Kidney (tissue), 14 donors: Measurements from ENCODE around the gene HSPA4. TPM values are rescaled to one million over a fixed set of nuclear protein-coding genes. Genes with fewer than 3 reads are reported as not detected.

ENCODE experiments used
- DNase-seq, 5 donors: peaks; one replicate each; pipeline ENCODE4 v3.0.0-alpha.2; 2013 to 2020
- FAIRE-seq: peaks from 2 replicates; lab custom pipeline; 2012; peaks lifted over from hg19 to GRCh38; lab: Jason Lieb, UNC
- H3K27ac ChIP-seq, 2 donors: one replicate each; pipeline ENCODE4 v1.7.0; 2013; ENCODE audit warnings: low read depth in 2 of 2, low read length in 2 of 2, inconsistent platforms in 1 of 2
- H3K27me3 ChIP-seq: one replicate; pipeline ENCODE4 v1.7.1; 2013; ENCODE audit warnings: low read length, inconsistent platforms; ENCODE audit not compliant: control insufficient read depth, insufficient read depth
- H3K36me3 ChIP-seq, 3 donors: one replicate each; pipeline versions ENCODE4 v1.7.0 to v1.7.1; 2013; ENCODE audit warnings: low read length in 3 of 3, control low read depth in 1 of 3, inconsistent platforms in 1 of 3; ENCODE audit not compliant: insufficient read depth in 3 of 3, control insufficient read depth in 2 of 3
- H3K4me1 ChIP-seq, 3 donors: one replicate each; pipeline versions ENCODE4 v1.7.0 to v1.7.1; 2013; ENCODE audit warnings: low read length in 3 of 3, inconsistent platforms in 1 of 3, low read depth in 1 of 3; ENCODE audit not compliant: control insufficient read depth in 2 of 3, insufficient read depth in 2 of 3
- H3K4me3 ChIP-seq, 3 donors: one replicate each; pipeline versions ENCODE4 v1.7.0 to v1.8.1; 2013; ENCODE audit warnings: low read length in 3 of 3, control low read depth in 1 of 3, inconsistent platforms in 1 of 3
- H3K9ac ChIP-seq, 3 donors: one replicate each; pipeline versions ENCODE4 v1.7.0 to v1.7.1; 2013; ENCODE audit warnings: low read length in 3 of 3, control low read depth in 1 of 3, inconsistent platforms in 1 of 3
- H3K9me3 ChIP-seq, 3 donors: one replicate each; pipeline versions ENCODE4 v1.7.0 to v1.7.1; 2013; ENCODE audit warnings: low read length in 3 of 3, control low read depth in 1 of 3, inconsistent platforms in 1 of 3; ENCODE audit not compliant: control insufficient read depth in 2 of 3, insufficient read depth in 1 of 3
- CTCF ChIP-seq: IDR thresholded peaks from 3 replicates; pipeline ENCODE4 v1.5.1; 2012; ENCODE audit warnings: mild to moderate bottlenecking, moderate library complexity, borderline replicate concordance; ENCODE audit not compliant: insufficient read depth; ENCODE audit errors: extremely low read depth
- intact Hi-C: fragments of 100-400 bp; cut with DNase I; formaldehyde crosslinking; loops from one replicate; pipeline ENCODE4 v1.11.1; 2022
- polyA plus RNA-seq: library from polyadenylated mRNA; stranded (reverse); fragments of 350-450 nt; fragmentation: Illumina TruSeq; extraction: RNeasy Lipid Tissue Mini Kit (QIAGEN cat#74804); gene quantifications from one replicate; pipeline ENCODE4 v1.2.3, GENCODE V29; 2014; ENCODE audit warnings: low read depth, low replicate concordance; ENCODE audit not compliant: insufficient read depth
- total RNA-seq: library from RNA; stranded (reverse); fragmentation: NEBNext Ultra II Directional; extraction: Animal tissue kit (Norgen Biotek cat#: 25700); gene quantifications from one replicate; pipeline ENCODE4 v1.2.1, GENCODE V29; 2021
- donor health status: control.
- donor health status: control.
- donor health status: control.
- donor health status: control.
- donor health status: control.
- donor health status: DM: yes; HTN: yes; CAD: no.
- donor health status: Normal renal cell carcinoma (clear cell type).

HSPA4 gene
- total and polyA plus RNA-seq, 2 donors from 2014 or later, result 79.7 to 81.5 TPM

DNA sequence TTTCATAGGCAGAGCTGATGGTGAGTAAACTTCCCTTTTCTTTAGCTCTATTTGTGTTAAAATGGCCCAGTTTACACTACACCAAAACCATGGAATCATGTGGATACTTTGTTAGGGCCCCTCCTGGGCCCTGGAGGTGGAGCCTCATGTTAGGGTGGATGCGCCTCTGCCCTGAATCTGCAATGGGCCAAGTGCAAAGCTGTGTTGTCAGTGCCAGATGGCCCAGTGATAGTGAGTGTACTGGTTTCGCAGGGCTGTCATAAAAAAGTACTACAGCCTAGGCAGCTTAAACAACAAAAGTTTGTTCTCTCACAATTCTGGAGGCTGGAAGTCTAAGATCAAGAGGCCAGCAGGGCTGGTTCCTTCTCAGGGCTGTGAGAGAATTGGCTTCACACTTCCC is 64.8 kb downstream of the HSPA4 start:
- intact Hi-C loops, result no loop called here
- no peak for TF ChIP-seq CTCF
- H3K27ac ChIP-seq, result no peak overlapping the region
- H3K4me3 ChIP-seq, result no peak overlapping the region
- no peaks in the 10 kb centered on the region for H3K36me3 ChIP-seq
- no peak overlapping the region for H3K9ac ChIP-seq
- H3K27me3 ChIP-seq, result no peaks in the 10 kb centered on the region
- H3K9me3 ChIP-seq, result no peaks in the 10 kb centered on the region
- no peaks in the 10 kb centered on the region for H3K4me1 ChIP-seq
- DNase-seq (no peak), FAIRE-seq (no peak)

GRCh38 chr5:133117166-133117911 is 65.5 kb downstream of the HSPA4 start:
- Histone ChIP-seq H3K4me1 (no peaks in the 10 kb centered on the region), H3K9me3 (no peaks in the 10 kb centered on the region), H3K9ac (no peak overlapping the region), H3K27me3 (no peaks in the 10 kb centered on the region), H3K27ac (no peak overlapping the region), H3K36me3 (no peaks in the 10 kb centered on the region), H3K4me3 (no peak overlapping the region)
- no peak for FAIRE-seq
- intact Hi-C loops, result no loop called here
- TF ChIP-seq CTCF, result no peak
- DNase-seq, result no peak

DNA sequence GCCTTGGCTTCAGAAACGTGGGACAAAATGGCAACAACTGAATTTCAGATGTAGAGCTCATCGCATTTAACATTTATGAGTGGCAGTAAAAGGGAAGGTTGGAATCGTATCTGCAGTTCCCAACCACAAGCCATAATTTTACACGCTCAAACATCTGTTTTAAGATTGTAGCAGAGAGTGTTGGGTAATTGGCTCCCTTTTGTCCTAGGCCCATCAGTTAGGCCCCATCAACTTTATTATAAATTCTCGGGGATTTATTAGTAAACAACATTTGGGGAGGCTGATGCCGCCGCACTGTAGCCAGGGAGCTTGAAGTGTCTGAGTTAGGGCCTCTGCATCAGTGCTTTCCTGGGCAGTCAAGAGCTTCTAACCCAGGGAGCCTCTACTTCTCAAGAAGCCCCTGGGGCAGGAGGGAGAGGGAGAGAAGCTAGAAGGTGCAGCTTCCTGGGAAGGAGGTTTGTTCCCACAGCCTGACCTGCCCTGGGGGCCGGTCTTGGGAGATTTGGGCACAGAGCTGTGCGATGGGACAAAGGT is 66.2 kb downstream of the HSPA4 start:
- intact Hi-C loops, result no loop called here
- no peak for FAIRE-seq
- no peaks in the 10 kb centered on the region for H3K4me1 ChIP-seq

More for the DNA sequence above, 66.2 kb downstream of the HSPA4 start:
- DNase-seq, result peak in 2 of 5 donors; percentile 8 to 16
- Histone ChIP-seq H3K9me3 (no peaks in the 10 kb centered on the region), H3K27me3 (no peaks in the 10 kb centered on the region), H3K4me3 (no peak overlapping the region), H3K27ac (no peak overlapping the region), H3K36me3 (no peaks in the 10 kb centered on the region), H3K9ac (no peak overlapping the region)
- no peak for TF ChIP-seq CTCF
